Head of caudate nucleus (tissue), 42 donors: ENCODE results near the gene SPRR2E.
"Not testable (repeated sequence)": the region's sequence is repeated elsewhere in the genome, so short reads cannot be mapped to it uniquely, and the experiment has no call there.

ENCODE experiments used
- DNase-seq, 42 donors: peaks; one replicate each; pipeline versions ENCODE4 v3.0.0 to v3.0.0-alpha.2; 2020 to 2021; ENCODE audit warnings: mixed read lengths in 7 of 42
- intact Hi-C: fragments of 100-400 bp; cut with DNase I; formaldehyde crosslinking; loops from one replicate; pipeline ENCODE4 v1.15.0; 2022

The SPRR2E gene

DNA sequence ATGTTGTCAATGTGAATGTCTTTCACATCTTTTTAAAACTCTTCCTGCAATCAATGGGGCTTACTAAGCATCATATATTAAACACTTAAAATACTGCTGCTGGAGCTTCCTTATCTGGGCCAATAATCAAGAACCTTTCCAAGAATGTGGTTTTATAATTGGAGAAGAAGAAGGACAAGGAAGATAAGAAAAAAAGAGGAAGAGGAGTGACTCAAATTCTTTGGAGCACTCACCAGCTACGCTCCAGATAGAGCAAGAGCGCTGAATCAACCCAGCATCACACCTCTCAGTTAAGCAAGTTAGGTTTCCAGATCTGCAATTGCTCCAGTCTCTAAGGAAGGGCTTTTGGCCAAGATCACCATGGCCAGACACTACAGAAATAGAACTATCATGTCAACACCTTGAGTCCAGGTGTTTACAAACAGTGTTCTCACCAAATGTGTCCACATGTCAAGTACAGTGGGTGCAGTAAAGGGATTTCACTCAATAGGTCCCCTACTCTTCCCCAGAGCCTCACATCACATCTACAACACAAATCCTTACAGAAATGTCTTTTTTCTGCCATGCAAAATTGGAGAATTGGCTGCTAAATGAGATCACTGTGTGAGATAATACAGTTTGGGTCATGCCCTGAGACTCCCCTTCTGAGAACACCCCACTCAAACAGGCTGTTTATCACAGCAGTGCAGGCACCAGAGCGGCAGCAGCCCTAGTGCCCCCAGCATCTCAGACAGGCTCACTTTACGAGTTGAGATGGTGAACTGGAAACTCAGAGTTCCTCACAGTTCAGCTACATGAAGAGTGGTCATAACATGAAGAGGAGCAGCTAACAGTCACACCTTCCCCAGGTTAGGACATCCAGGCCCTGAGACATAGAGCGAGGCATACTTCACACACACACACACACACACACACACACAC is 21.3 kb downstream of the SPRR2E start:
- no peak for DNase-seq
- intact Hi-C loops, result no loop called here

DNA sequence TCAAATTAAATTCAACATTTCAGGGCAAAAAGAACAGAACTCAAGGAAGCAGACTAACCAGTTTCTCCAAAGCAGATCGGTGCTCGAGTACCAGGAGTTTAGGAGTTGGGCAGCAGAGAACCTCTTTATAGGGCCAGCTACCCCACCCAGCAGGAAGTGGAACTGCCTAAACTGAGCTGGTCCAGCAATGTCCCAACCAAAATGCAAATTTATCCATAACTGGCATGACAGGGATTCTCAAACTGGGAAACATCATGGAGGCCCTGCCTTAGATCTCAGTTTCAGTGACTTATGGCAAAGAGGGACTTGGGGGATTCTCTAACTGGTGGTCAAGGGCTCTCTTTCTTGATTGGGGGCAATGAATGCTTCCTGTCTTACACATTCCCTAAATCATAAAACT is 22.8 kb downstream of the SPRR2E start, which contains the start of gene SPRR2B:
Gene SPRR2B (minus strand): TSS at position 101 of the 400 bp plus-strand sequence. CDS start 772 bp downstream, outside the sequence.
- intact Hi-C loops, result no loop called here
- DNase-seq, result no peak

DNA sequence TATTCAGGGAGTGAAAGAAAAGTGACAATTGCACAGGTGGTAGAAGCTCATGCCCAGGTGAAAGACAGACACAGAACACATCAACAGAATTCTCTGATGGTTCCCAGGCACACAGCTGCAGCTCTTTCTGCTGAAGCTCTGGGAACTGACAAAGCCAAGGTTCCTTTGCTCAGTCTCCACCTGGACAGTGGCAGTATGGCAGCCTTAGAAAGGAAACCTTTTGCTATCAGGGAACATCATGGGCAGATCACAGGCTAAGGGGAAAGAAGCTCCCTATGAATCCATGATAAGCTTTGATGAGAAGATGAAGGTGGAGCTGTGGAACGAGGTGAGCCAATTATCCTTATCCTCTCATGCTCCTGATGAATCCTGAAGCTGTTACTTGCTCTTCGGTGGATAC is 24.1 kb downstream of the SPRR2E start:
- no peak for DNase-seq
- intact Hi-C loops, result no loop called here

DNA sequence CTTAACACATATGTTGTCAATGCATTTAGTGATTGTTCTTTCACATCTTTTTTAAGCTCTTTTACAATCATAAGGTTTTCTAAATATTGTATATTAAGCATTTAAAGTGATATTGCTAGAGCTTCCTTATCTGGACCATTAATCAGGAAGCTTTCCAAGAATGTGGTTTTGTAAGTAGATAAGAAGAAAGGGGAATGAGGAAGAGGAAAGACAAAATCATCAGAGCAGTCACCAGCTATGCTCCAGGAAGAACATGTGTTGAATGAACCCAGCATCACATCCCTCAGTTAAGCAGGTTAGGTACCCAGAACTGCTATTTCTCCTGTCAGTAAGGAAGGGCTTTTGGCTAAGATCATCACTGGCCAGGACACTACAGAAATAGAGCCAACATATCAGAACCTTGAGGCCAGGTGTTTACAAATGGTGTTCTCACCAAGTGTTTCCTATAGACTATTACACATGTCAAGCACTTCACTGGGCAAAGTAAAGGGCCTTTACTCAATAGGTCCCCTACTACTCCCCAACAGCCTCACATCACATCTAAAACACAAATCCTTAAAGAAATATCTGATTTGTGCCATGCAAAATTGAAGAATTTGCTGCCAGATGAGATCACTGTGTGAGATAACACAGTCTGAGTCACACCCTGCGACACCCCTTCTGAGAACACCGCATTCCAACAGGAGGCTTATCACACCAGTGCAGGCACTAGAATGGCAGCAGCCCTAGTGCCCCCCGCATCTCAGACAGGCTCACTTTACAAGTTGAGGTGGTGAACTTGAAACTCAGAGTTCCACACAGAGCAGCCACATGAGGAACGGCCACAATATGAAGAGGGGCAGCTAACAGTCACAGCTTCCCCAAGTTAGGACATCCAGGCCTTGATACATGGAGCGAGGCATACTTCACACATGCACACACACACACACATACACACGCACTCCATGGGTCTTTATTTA is 35.2 kb downstream of the SPRR2E start:
- intact Hi-C loops, result no loop called here

DNA sequence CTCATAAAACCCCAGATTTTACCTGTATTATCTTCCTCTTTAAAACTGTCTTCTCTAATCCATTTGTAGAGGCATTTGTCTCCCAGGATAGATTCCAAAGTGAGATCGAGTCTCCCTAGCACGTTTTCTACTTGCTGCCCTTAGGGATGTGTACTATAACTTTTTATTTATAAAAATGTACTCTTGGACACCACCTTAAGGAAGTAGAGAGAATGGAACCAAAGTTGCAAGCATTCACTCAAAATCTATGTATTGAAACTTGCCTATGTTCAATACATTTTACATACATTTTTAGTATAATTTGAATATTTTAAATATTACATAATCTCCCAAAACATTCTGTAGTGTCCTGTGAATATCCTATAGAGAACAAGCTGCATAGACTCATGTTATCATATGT is 36.2 kb downstream of the SPRR2E start:
- DNase-seq, result no peak
- intact Hi-C loops, result no loop called here

More for the DNA sequence above, 35.2 kb downstream of the SPRR2E start:
- DNase-seq, result no peak

DNA sequence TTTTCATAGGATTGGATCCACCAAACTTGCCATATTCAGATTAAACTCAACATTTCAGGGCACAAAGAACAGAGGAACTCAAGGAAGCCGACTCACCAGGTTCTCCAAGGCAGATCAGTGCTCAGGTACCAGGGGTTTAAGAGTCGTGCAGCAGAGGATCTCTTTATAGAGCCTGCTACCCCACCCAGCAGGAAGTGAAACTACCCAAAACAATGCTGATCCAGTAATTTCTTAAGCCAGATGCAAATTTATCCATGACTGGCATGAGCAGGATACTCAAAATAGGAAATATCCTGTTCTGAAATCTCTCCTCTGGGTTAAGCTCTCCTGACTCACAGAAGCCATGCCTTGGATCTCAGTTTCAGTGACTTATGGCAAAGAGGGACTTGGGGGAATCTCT is 37.0 kb downstream of the SPRR2E start, which contains the start of gene SPRR2A:
Gene SPRR2A (minus strand): TSS at position 138 of the 400 bp plus-strand sequence. CDS start 777 bp downstream, outside the sequence.
- DNase-seq, result no peak
- intact Hi-C loops, result no loop called here

DNA sequence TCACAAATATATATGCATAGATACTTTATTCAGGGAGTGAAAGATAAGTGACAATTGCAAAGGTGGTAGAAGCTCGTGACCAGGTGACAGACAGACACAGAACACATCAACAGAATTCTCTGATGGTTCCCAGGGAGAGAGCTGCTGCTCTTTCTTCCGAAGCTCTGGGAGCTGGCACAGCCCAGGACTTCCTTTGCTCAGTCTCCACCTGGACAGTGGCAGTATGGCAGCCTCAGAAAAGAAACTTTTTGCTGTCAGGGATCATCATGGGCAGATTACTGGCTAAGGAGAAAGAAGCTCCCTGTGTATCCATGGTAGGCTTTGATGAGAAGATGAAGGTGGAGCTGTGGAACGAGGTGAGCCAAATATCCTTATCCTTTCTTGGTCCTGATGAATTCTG is 38.2 kb downstream of the SPRR2E start:
- DNase-seq, intact Hi-C loops: not testable (repeated sequence)

DNA sequence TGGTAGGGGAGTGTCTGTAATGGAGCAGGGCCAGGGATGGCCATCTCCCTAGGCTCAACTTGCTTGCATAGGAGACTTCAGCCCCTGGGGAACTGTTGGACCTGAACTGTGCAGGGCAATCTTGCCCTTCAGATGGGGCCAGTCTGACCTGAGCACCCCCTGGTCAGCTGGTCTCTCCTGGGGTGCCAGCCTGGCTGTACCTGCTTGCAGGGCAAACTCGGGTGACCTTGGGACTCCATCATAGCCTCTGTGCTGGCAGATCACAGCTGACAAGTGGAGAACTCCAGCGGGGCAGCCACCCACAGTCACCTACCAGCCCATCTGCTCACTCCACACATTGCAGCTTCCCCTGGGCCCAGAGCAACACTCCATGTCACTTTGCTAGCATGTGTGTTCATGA is 45.1 kb downstream of the SPRR2E start:
- intact Hi-C loops, result no loop called here
- DNase-seq, result no peak
